ENCODE data around the gene F8.
"Not testable (repeated sequence)": the region's sequence is repeated elsewhere in the genome, so short reads cannot be mapped to it uniquely, and the experiment has no call there.

The F8 gene

DNA sequence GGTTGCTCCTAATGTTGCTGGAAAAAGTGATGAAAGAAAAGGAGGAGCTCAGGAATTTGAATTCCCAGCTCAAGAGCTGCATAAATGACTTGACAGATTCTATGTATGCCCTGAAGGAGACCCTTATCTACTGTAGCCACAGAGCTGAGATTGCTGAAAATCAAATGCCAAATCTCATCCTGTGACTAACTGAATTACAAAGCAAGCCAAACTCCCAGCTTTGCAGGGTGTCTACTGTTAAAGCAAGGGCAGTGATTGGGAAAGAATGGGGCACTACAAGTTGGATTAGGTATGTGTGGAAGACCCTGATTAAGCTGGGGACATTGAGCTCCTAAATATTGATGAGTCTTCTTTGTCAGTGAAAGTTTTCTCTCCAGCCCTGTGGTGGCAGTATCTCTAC is 167.3 kb downstream of the F8 start:
- DNase-seq: no peak

DNA sequence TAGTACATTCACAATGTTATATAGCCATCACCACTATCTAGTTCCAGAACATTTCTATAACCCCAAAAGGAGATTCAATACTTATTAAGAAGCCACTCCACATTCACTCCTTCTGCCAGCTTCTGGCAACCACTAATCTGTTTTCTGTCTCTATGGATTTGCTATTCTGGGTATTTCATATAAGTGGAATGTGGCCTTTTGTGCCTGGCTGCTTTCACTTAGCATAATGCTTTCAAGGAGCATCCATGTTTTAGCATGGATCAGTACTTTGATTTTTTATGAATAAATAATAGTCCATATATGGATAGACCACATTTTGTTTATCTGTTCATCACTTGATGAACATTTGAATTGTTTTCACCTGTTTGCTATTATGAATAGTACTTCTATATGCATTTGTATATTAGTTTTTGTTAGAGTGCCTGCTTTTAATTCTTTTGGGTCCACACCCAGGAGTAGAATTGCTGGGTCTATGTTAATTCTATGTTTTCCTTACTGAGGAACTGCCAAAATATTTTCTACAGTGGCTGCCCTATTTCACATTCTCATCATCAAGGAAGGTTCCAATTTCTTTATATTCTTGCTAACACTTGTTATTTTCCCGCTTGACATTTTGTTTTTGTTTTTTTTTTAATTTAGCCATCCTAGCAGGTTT is 171.4 kb downstream of the F8 start:
- DNase-seq: no peak

DNA sequence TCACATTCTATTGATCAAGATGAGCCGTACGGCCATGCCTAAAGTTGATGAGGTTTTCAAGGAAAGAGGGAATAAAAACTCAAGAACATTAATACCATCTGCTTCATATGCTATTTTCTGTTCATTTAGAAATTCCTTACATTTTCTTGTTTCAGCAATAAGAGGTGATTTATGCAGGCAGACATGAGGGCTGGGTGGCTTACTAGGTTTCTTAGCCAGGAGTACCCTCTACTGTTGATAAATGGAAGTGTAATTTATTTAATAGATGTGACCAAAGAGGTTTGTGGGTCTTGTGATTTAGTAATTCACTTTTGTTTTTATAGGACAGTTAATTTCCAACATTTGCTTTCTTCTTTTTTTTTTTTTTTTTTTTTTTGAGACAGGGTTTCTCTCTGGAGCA is 181.7 kb downstream of the F8 start:
- peak; percentile 51 for DNase-seq

DNA sequence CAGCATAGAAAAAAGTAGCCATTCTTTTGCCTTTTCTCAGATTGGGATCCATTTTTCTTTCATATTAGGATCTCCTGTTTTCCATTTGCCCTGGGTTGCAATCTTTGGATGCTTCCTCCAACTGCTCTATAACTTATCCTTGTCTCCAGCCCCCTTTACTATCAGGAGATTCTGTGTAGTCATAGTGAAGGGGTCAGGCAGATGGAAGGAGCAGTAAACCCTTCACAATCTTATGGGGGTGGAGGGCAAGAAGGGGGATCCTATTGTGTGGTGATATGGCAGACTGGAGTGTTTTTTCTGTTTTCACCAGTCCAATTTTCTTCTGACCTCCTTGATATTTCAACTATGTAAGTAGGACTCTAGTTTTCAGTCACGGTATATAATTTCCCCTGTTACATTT is 186.4 kb downstream of the F8 start:
- DNase-seq: no peak

DNA sequence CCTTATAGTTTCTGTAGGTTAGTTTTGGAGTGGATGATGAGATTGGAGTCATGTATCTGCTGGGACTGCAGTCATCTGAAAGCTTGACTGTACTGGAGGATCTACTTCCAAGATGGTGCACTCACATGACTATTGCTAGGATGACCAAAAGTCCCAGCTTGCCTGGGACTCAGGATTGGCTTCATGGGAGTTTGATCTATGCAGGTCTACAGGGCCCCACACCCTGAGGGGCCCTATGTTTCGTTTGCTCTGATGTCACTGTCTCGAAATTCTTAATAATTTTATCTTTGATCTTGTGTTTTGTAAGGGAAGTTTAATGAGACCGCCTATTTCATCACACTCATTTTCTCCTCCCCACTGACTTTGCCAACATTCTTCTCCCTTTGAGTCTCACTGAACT is 188.0 kb downstream of the F8 start, which contains the start of gene SMIM9:
Gene SMIM9, minus strand, starts transcription at position 101 of the 400 bp plus-strand sequence. CDS start 3,806 bp downstream, outside the sequence.
- DNase-seq: no peak

DNA sequence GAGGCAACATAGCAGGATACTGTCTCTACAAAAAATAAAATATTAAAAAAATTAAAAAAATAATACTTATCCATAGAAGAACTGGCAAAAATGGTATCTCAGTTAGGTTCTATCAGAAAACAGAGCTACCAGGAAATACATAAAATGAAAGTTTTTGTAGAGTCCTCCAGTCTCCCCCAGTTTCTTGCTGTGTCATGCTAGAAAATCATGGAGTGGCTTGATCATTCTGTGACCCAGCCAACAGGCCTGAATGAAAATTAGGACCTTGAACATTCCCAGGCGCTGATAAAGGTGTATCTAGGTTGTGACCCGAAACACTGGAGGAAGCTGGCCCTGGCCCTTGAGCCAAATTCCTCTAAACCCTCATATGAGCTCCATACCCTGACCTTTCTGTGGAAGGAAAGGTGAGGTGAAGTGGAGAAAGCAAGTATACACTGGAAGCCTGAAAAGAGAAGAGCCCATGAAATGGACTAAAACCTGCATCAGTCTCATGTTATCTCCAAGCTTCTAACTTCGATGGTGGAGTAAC is 188.7 kb downstream of the F8 start:
- DNase-seq: no peak

DNA sequence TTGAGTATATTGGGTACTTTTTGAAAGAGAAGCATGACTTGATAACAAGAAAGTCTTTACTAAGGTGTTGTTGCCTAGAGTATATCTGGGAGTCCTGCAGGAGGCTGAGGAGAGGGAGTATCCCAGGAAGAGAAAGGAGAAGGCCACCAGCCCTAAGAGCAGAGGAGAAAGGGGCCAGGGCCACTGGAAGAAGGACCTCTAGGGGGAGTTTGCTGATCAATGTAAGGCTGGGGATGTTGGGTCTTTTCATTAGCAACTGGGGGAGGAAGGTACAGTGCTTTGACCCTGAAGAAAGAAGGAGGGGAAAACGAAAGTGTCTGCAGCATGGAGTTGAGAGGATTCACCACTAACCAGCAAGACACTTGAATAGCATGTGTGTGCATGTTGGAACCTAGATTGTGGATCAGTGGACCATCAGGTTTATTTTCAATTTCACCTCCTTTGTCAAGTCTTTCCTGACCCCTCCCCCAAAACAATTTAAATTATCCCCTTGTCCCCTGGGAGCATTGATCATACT is 192.5 kb downstream of the F8 start:
- no peak for DNase-seq

DNA sequence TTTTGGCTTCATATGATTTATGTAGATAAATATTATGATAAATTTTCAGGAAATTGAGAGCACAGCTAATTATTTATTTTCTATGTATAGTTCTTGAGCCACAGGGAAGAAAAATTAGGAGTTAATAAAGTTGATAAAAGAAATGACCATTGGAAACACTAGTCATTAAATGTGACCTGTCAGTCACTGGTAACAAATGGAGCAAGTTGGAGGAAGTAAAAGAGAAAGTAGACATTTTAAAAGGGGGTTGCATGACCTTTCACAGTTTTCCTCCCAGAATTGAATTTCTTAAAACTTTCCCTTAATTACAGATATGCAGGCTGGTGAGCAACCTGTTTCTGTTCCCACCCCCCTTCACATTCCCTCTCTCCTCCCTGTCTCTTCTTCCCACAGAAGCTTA is 193.4 kb downstream of the F8 start:
- DNase-seq: no peak

DNA sequence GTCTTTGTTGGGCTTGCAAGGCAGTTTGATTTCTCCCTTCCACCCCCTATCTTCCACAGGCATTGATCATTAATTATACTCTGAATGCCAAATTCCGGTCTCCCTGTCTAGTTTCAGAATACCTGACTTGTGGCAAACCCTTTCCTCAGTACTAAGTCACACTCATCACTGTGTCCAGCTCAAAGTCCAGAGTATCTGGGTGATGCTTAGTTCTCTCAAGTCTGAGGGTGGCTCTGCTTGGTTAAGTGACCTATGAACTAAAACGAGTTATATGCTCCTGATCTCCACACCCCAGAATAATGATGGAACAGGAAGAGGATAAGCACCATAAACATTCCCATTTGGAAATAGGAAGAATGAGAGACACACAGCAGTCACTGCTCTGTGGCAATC is 194.5 kb downstream of the F8 start:
- no peak for DNase-seq

DNA sequence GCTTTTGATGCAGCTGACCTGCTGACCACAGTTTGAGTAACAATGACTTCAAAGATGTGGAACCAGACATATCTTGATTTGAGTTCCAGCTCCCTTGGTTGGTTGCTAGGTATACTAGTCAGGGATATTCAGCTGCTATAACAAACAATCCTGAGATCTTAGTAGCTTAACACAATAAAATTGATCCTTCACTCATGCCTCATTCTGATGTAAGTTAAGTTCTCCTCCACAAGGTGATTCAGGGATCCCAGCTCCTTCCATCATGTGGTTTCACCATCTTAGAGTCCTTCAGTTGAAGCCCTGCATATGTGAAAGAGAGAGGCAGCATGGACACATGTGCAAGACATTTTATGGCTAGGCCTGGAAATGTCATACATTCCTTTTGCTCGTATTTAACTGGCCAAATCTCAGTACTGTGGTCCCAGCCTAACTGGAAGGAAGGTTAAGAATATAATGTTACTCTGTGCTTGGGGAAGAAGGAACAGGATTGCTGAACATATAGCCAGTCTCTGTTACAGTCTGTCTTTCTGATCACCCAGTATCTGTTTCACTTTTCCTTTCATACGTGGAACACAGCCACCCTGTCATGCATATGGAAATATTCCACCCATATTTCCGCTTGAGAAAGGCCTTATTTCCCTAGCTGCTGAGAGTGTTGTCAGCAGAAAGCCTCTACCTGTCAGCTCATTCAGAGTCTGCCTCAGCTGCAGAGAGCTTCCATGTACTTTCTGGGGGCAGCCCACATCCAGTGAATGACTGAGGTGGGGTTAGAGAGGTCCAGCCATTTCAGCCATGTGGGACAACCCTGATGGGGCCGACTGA is 195.1 kb downstream of the F8 start:
- peak; percentile 17 for DNase-seq

DNA sequence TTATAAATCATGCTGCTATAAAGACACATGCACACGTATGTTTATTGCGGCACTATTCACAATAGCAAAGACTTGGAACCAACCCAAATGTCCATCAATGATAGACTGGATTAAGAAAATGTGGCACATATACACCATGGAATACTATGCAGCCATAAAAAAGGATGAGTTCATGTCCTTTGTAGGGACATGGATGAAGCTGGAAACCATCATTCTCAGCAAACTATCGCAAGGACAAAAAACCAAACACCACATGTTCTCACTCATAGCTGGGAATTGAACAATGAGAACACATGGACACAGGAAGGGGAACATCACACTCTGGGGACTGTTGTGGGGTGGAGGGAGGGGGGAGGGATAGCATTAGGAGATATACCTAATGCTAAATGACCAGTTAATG is 196.9 kb downstream of the F8 start:
- DNase-seq: not testable (repeated sequence)

DNA sequence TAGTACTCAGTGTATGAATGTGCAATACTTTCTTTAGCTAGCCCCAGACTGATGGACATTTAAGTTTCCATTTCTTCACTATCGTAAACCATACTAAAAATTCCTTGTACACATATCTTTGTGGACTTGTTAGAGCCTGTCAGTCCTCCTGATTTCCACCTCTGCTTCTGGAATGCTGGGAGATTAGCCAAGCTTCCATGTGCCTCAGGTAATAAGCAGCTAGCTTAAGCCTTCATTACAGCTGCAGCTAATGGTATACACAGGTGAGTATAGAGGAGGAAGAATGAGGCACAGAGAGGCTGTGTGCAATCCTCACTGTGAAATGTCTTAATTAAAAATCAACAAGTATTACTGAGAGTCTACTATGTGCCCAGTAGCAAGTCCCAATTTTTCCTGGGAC is 197.9 kb downstream of the F8 start:
- DNase-seq: no peak

DNA sequence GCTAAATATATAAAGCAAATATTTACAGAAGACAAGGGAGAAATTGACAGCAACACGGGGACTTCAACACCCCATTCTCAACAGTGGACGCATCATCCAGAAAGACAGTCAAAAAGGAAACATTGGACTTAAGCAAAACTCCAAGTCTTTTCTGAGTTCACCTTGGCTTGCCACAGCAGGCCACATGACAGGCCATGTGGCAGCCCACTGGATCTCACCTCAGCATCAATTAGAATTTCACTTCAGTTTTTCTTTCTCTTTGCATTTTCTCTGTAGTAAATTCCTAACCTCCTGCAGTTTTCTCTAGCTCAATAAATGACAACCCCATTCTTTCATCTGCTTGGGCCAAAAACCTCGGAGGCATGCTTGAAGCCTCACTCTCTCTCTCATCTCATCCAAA is 200.5 kb downstream of the F8 start:
- no peak for DNase-seq

DNA sequence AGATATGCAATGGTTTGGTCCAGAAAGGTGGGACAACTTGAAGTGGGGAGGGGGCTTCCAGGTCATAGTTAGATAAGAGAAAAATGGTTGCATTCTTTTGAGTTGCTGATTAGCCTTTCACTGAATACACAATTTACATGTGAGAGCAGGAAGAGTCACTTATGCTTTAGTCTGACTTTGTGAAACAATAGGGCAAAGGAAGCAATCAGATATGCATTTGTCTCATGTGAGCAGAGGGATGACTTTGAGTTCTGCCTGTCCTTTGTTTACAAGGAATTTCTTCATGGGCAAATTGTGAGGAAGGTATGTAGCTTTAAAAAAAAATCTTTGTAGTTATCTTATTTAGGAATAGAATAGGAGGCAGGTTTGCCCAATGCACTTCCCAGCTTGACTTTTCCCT is 201.0 kb downstream of the F8 start:
- no peak for DNase-seq

DNA sequence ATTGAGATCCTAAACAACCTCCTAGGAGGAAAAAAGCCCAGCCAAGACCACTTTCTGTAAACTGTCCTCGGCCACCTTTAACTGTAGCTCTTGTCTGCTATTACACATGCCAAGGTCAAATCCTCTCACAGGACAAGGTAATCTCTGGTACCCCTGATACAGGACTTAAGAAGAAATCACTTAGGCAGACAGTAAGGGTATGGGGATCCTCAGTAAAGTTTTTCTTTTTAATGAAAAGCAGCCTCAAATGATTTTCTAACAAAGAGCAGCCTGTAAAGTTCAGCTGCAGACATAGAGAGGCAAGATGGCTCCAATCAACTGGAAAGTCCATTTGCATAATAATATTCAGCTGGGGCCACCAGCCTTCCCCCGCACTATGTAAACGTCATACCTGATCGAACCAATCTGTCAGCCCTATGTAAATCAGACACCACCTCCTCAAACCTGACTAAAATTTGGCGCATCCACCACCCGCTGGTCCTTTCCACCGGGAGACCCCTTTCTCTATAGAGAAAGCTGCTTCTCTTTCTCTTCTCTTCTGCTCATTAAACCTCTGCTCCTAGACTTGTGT is 202.7 kb downstream of the F8 start:
- DNase-seq: no peak

DNA sequence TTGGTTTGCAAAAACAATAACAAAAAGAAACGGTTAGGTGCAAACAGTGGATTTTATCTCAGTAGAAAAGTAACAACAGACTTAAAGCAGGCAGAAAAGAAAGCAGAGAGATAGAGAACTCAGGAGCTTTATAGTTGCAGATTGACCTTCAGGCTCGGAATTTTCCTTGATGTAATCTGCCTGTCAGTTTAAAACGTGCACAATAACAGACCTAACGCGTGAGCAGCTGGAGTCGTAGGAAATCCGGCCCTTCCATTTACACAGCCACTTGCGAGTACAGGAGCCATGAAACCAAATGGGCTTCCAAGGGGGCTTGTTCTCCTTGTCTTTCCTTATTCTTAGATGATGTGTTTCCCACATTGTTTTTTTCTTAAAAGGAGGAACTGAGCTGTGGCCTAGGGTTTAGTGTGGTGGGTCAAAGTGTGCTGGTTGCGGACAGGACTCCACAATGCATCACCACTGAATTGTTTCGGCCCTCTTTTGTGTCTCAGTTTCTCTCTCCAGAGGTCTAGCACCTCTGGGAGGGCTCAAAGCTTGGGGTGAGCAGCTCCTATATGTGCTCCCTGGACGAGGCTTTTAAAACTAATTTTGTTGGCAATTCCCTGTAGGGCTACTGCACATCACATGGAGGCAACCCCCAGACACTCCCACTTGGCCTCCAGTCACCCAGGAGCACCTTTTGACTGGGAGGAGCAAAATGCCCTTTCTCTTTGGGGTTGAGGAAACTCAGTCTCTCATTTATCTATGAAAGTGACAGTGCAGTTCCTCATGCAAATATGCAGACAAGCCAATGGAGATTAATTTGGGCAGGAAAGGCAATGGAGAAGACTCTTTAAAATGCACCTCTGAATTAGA is 203.4 kb downstream of the F8 start:
- no peak for DNase-seq

DNA sequence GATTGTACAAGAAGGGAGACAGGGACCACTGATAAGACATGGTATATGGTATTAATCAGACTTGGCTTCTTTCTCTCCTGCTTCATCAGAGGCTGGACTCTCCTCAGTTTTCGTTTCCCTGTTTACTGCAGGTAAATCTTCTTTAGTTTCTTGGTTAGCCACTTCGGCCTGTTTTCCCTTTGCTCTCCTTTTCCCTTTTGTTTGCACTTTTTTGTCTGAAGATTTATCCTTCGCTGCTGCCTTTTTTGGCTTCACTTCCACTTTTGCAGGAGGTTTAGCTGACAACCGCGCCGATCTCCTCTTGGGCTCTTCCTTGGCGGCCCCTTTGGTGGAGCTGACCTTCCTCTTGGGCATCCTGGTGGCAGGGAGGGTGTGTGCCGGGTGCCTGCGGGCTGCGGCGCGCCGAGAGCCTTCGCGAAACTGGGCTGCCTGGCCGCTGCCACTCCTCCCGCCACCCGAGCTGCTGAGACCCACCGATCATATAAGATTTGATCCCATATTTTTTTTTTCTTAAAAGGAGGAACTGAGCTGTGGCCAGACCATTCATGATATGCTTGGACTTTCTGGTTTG is 205.4 kb downstream of the F8 start:
- DNase-seq: not testable (repeated sequence)

DNA sequence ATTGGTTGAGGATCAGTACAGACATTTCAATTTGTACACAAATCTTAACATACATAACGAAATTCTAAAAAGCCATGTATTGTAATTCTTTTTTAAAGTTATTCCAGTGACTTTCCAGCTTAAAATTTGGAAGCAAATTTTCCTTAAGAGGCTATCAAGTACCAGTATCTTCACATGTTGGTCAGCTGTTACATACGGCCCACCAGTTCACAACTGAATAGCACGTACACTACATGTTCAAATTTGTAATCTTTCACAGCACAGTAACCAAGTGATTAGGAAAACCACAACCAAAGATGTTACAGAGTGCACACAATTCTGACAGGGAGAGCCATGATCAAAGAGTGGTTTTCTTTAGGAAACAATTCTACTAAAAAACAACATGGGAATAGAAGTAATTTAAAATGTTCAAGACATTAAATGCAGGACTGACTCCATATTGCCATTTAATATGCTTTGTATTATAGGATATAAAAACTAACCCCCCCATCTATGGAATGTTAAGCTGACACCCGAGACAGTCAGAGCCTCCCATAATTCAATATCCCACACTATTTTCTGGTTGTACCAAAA is 206.1 kb downstream of the F8 start:
- DNase-seq: not testable (repeated sequence)

DNA sequence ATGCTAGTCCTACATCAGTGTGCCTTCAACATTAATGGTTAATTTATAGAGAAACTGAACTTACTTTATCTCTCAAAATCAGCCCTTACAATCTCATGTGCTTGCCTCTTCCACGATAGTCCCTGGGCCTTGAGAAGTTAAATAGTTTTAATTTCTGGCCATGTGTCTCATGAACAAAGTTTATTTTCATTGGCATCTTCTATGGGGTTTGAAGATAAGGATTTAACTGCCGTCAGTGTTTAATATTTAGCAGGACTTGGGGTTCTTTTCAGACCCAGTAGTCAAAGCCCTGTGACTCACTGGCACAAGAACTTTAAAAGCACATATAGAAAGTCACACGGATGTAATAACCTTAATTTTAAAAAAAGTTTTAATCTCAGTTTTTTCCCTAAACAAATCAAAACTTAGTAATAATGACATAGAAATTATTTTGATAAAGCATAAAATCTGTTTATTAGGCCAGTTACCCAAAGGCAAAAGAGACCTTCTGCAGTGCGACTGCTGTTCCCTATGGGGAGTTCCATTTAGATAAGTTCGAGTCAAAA is 207.2 kb downstream of the F8 start:
- DNase-seq: no peak

DNA sequence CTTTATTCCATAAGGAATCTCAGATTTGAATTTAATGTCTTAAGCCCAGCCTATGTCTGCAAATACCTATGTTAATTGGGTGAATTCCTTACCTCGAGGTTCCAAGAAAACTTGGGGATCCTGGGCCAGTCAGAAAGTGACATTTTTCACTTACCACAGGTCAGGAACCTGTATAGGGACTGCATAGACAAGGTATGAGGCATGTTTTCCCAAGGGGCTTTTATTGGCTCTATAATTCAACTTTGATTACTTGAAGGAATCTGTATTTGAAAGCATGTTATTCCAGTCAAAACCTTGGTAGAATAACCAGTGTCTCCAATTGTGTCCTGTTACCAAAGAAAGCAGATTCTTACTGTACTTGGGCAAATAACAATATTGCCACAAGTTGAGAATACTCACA is 208.7 kb downstream of the F8 start:
- no peak for DNase-seq

DNA sequence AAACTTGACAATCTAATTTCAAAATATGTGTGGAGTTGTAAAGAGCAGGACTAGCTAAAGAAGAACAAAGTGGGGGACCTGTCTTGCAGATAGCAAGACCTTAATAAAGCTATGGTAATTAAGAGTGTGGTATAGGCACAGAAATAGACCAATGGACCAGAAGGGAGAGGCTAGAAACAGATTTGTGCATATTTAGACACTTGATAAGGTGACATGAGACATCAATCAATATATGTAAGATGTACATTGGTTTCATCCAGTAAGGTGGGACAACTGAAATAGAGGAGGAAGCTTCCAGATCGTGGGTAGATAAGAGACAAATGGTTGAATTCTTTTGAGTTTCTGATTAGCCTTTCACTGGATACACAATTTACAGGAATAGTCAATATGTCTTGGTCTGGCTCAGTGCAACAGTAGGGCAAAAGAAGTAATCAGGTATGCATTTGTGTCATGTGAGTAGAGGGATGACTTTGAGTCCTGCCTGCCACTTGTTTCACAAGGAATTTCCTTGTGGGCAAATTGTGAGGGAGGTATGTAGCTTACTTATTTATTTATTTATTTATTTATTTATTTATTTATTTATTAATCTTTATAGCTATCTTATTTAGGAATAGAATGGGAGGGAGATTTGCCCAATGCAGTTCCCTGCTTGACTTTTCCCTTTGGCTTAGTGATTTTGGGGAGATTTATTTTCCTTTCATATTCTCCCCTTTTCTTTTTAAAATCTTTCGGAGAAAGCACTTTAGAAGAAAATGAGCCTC is 210.0 kb downstream of the F8 start:
- DNase-seq: no peak
